HUES64 (cell line): ENCODE data around the gene PTPRM.

ENCODE experiments used
- H3K27ac ChIP-seq: 2 replicates; pipeline ENCODE4 v1.7.0; 2013; ENCODE audit warnings: low read depth, low read length, inconsistent platforms
- H3K27me3 ChIP-seq: 2 replicates; pipeline ENCODE4 v1.6.1; 2013; ENCODE audit warnings: mild to moderate bottlenecking, low read length; ENCODE audit not compliant: insufficient read depth
- H3K36me3 ChIP-seq: 2 replicates; pipeline ENCODE4 v1.6.1; 2013; ENCODE audit warnings: mild to moderate bottlenecking, low read length; ENCODE audit not compliant: insufficient read depth
- H3K4me1 ChIP-seq: 2 replicates; pipeline ENCODE4 v1.6.1; 2013; ENCODE audit warnings: mild to moderate bottlenecking, low read length, moderate library complexity; ENCODE audit not compliant: insufficient read depth
- H3K4me3 ChIP-seq: 2 replicates; pipeline ENCODE4 v1.5.1; 2013; ENCODE audit warnings: mild to moderate bottlenecking, low read length, moderate library complexity
- H3K9ac ChIP-seq: 2 replicates; pipeline ENCODE4 v1.6.1; 2013; ENCODE audit warnings: mild to moderate bottlenecking, low read depth, low read length
- H3K9me3 ChIP-seq: 2 replicates; pipeline ENCODE4 v1.6.1; 2013; ENCODE audit warnings: low read depth, low read length; ENCODE audit not compliant: insufficient read depth
- WGBS: fragments of 150-250, 120-280 bp; methylation state at CpG from one replicate; pipeline ENCODE4 v1.1.7; 2013; ENCODE audit warnings: missing lambda C conversion rate; 5-methylcytosine and 5-hydroxymethylcytosine counted together

Gene PTPRM

GRCh38 chr18:7584646-7585275, 17.6 kb downstream of the PTPRM start:
- H3K36me3 ChIP-seq, result no peaks in the 10 kb centered on the region
- H3K9me3 ChIP-seq, result peaks cover 2% of the 10 kb centered on the region; the same call in 1 of the 2 replicates
- H3K27ac ChIP-seq, result no peak overlapping the region
- no peaks in the 10 kb centered on the region for H3K27me3 ChIP-seq
- WGBS, result 82% methylated on average over 6 of the region's 7 CpGs
- no peak overlapping the region for H3K9ac ChIP-seq
- no peak overlapping the region for H3K4me3 ChIP-seq
- H3K4me1 ChIP-seq, result peaks cover 7% of the 10 kb centered on the region; the same call in 1 of the 2 replicates

- WGBS, result 94% methylated on average over 4 of the region's 4 CpGs
- Histone ChIP-seq H3K27ac (no peak overlapping the region), H3K4me3 (no peak overlapping the region), H3K36me3 (no peaks in the 10 kb centered on the region), H3K9ac (no peak overlapping the region), H3K27me3 (no peaks in the 10 kb centered on the region), H3K4me1 (peaks cover 7% of the 10 kb centered on the region; the same call in 1 of the 2 replicates), H3K9me3 (peaks cover 2% of the 10 kb centered on the region; the same call in 1 of the 2 replicates)
Observed at GRCh38 chr18:7585276-7585670, 18.2 kb downstream of the PTPRM start.

GRCh38 chr18:7586379-7586778, 19.3 kb downstream of the PTPRM start:
- no peaks in the 10 kb centered on the region for H3K36me3 ChIP-seq
- H3K4me1 ChIP-seq, result peaks cover 7% of the 10 kb centered on the region; the same call in 1 of the 2 replicates
- H3K27ac ChIP-seq, result no peak overlapping the region
- no peak overlapping the region for H3K9ac ChIP-seq
- no peak overlapping the region for H3K4me3 ChIP-seq
- 90% methylated on average over 1 of the region's 1 CpG for WGBS
- peaks cover 2% of the 10 kb centered on the region; the same call in 1 of the 2 replicates for H3K9me3 ChIP-seq
- H3K27me3 ChIP-seq, result no peaks in the 10 kb centered on the region

- Histone ChIP-seq H3K9me3 (no peaks in the 10 kb centered on the region), H3K4me1 (no peaks in the 10 kb centered on the region), H3K36me3 (no peaks in the 10 kb centered on the region), H3K4me3 (no peak overlapping the region), H3K27me3 (no peaks in the 10 kb centered on the region), H3K9ac (no peak overlapping the region), H3K27ac (no peak overlapping the region)
- 70% methylated on average over 1 of the region's 1 CpG for WGBS
Observed at GRCh38 chr18:7590826-7591560, 23.9 kb downstream of the PTPRM start.

GRCh38 chr18:7592305-7593071, 25.4 kb downstream of the PTPRM start:
- Histone ChIP-seq H3K4me1 (no peaks in the 10 kb centered on the region), H3K4me3 (no peak overlapping the region), H3K27me3 (no peaks in the 10 kb centered on the region), H3K36me3 (no peaks in the 10 kb centered on the region), H3K27ac (no peak overlapping the region), H3K9me3 (no peaks in the 10 kb centered on the region), H3K9ac (no peak overlapping the region)
- WGBS, result 71% methylated on average over 4 of the region's 4 CpGs

GRCh38 chr18:7593218-7593819, 26.2 kb downstream of the PTPRM start:
- Histone ChIP-seq H3K27ac (no peak overlapping the region), H3K9me3 (no peaks in the 10 kb centered on the region), H3K9ac (no peak overlapping the region), H3K4me3 (no peak overlapping the region), H3K4me1 (no peaks in the 10 kb centered on the region), H3K36me3 (no peaks in the 10 kb centered on the region), H3K27me3 (no peaks in the 10 kb centered on the region)
- WGBS, result 94% methylated on average over 3 of the region's 5 CpGs

- Histone ChIP-seq H3K27me3 (no peaks in the 10 kb centered on the region), H3K27ac (no peak overlapping the region), H3K9ac (no peak overlapping the region), H3K36me3 (no peaks in the 10 kb centered on the region), H3K4me1 (peaks cover 6% of the 10 kb centered on the region; the same call in 1 of the 2 replicates), H3K4me3 (no peak overlapping the region), H3K9me3 (no peaks in the 10 kb centered on the region)
- WGBS, result 93% methylated on average over 4 of the region's 4 CpGs
Observed at GRCh38 chr18:7596147-7596546, 29.0 kb downstream of the PTPRM start.

- no peaks in the 10 kb centered on the region for H3K27me3 ChIP-seq
- no peaks in the 10 kb centered on the region for H3K9me3 ChIP-seq
- H3K36me3 ChIP-seq, result no peaks in the 10 kb centered on the region
- H3K9ac ChIP-seq, result no peak overlapping the region
- no peak overlapping the region for H3K4me3 ChIP-seq
- 85% methylated on average over 2 of the region's 3 CpGs for WGBS
- H3K27ac ChIP-seq, result no peak overlapping the region
- peaks cover 9% of the 10 kb centered on the region; the same call in 1 of the 2 replicates for H3K4me1 ChIP-seq
Observed at GRCh38 chr18:7597500-7597899, 30.4 kb downstream of the PTPRM start.

- Histone ChIP-seq H3K36me3 (no peaks in the 10 kb centered on the region), H3K27ac (no peak overlapping the region), H3K27me3 (no peaks in the 10 kb centered on the region), H3K4me3 (no peak overlapping the region), H3K4me1 (peaks cover 13% of the 10 kb centered on the region), H3K9me3 (no peaks in the 10 kb centered on the region), H3K9ac (no peak overlapping the region)
- WGBS, result 93% methylated on average over 4 of the region's 7 CpGs
Observed at GRCh38 chr18:7598167-7599047, 31.3 kb downstream of the PTPRM start.

GRCh38 chr18:7600036-7600435, 32.9 kb downstream of the PTPRM start:
- Histone ChIP-seq H3K4me1 (peaks cover 27% of the 10 kb centered on the region), H3K9me3 (no peaks in the 10 kb centered on the region), H3K9ac (no peak overlapping the region), H3K27ac (no peak overlapping the region), H3K4me3 (no peak overlapping the region), H3K27me3 (no peaks in the 10 kb centered on the region), H3K36me3 (no peaks in the 10 kb centered on the region)
- 94% methylated on average over 6 of the region's 6 CpGs for WGBS
